BJ (cell line): ENCODE data around the gene TYW5. TPM values are rescaled to one million over a fixed set of nuclear protein-coding genes. Genes with fewer than 3 reads are reported as not detected.
A peak's percentile ranks its signal among the peaks of the same experiment; 100 is the strongest.

Experiments
- CTCF ChIA-PET: fragments of 350-600 bp; formaldehyde crosslinking; extraction: SDS; loops from one replicate; lab custom pipeline; 2021; ENCODE audit warnings: antibody characterized with exemption, inconsistent platforms; lab: Yijun Ruan, JAX
- POLR2A ChIA-PET: fragments of 300-600 bp; sonication (Branson Sonifier 250); formaldehyde crosslinking; extraction: SDS; loops from one replicate; lab custom pipeline; 2021; ENCODE audit warnings: antibody characterized with exemption; lab: Charles Lee
- DNase-seq: peaks from one replicate; pipeline ENCODE4 v3.0.0-alpha.2; 2011; ENCODE audit warnings: low read depth
- H3K27me3 ChIP-seq: 2 replicates; pipeline ENCODE4 v1.6.0; 2011; ENCODE audit warnings: low read length; ENCODE audit not compliant: control insufficient read depth, insufficient read depth
- H3K36me3 ChIP-seq: 2 replicates; pipeline ENCODE4 v1.5.1; 2011; ENCODE audit warnings: low read length; ENCODE audit not compliant: control insufficient read depth, insufficient read depth
- H3K4me3 ChIP-seq: 2 replicates; pipeline ENCODE4 v1.5.1; 2011; ENCODE audit warnings: low read depth, mild to moderate bottlenecking, control low read depth, low read length
- CTCF ChIP-seq: IDR thresholded peaks from 2 replicates; pipeline ENCODE4 v1.5.1; 2011; ENCODE audit warnings: low read depth, mild to moderate bottlenecking, control low read depth, inconsistent platforms, low read length, moderate library complexity; ENCODE audit not compliant: insufficient read depth
- polyA plus RNA-seq: library from polyadenylated mRNA; depleted of rRNA; stranded (reverse); fragments of >200 nt; gene quantifications from 2 replicates; pipeline ENCODE4 v1.2.3, GENCODE V29; 2011

Gene TYW5
- polyA plus RNA-seq, 1 experiment, result 2.9 TPM

DNA sequence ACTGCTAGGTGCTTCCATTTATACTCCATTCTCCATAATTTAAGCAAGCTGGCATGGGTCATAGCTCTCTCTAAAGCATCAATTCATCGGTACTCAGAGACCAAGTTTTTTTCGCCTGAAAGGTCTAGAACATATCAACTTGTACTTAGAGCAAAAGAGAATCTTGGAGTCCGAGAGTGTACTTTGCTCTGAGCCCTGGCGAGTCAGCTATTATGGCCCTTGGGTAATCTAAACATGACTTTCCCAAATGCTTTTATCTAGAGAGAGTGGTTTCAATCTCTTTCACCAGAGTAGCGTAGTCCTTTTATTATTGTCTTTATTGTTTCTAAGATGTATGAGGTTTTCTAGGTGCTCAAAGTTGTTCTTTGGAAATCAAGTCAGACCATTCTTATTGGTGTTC is 34.5 kb upstream of the TYW5 start:
- Histone ChIP-seq H3K4me3 (no peak overlapping the region), H3K36me3 (no peaks in the 10 kb centered on the region), H3K27me3 (no peaks in the 10 kb centered on the region)
- ChIA-PET POLR2A (no interaction called here), CTCF (interaction anchor here (0.9 to 1.7 kb wide), 3 partner anchors 10 to 492 kb away, joined by 3 to 5 read pairs (median 4); no protein-coding TSS in a partner anchor)
- no peak for DNase-seq
- TF ChIP-seq CTCF, result no peak

- Histone ChIP-seq H3K36me3 (no peaks in the 10 kb centered on the region), H3K27me3 (no peaks in the 10 kb centered on the region)
- CTCF ChIA-PET, result interaction anchor here (0.9 to 1.5 kb wide), 5 partner anchors 318 to 495 kb away, joined by 3 to 7 read pairs (median 4); partner anchors contain the start of gene SPATS2L
These were observed 32.9 kb upstream of the TYW5 start for GRCh38 chr2:199988151-199988550.

GRCh38 chr2:199987586-199987985 is 32.3 kb upstream of the TYW5 start:
- DNase-seq, result no peak
- TF ChIP-seq CTCF, result no peak
- ChIA-PET CTCF (interaction anchor here (0.9 to 1.5 kb wide), 6 partner anchors 190 to 496 kb away, joined by 3 to 7 read pairs (median 4); partner anchors contain the start of gene SPATS2L), POLR2A (no interaction called here)
- no peaks in the 10 kb centered on the region for H3K27me3 ChIP-seq
- no peak overlapping the region for H3K4me3 ChIP-seq
- H3K36me3 ChIP-seq, result no peaks in the 10 kb centered on the region

More at GRCh38 chr2:199988151-199988550, 32.9 kb upstream of the TYW5 start:
- POLR2A ChIA-PET, result no interaction called here
- no peak for DNase-seq
- no peak for TF ChIP-seq CTCF
- no peak overlapping the region for H3K4me3 ChIP-seq

GRCh38 chr2:199985625-199986207 is 30.4 kb upstream of the TYW5 start:
- no peak for DNase-seq
- Histone ChIP-seq H3K27me3 (no peaks in the 10 kb centered on the region), H3K4me3 (no peak overlapping the region), H3K36me3 (no peaks in the 10 kb centered on the region)
- ChIA-PET POLR2A (no interaction called here), CTCF (interaction anchor here (0.6 to 4.0 kb wide), 31 partner anchors 10 to 719 kb away, joined by 3 to 41 read pairs (median 4); partner anchors contain the start of gene SPATS2L)
- peak; percentile 80 for TF ChIP-seq CTCF

- no peak for TF ChIP-seq CTCF
- Histone ChIP-seq H3K4me3 (no peak overlapping the region), H3K27me3 (no peaks in the 10 kb centered on the region), H3K36me3 (no peaks in the 10 kb centered on the region)
- ChIA-PET POLR2A (no interaction called here), CTCF (interaction anchor here (0.9 to 4.0 kb wide), 20 partner anchors 10 to 720 kb away, joined by 3 to 41 read pairs (median 4); partner anchors contain the start of gene SPATS2L)
- DNase-seq, result no peak
These were observed 29.5 kb upstream of the TYW5 start for GRCh38 chr2:199984755-199985154.
